GM19455 (cell line): ENCODE data around the gene KIAA0513.

Experiments
- ATAC-seq: cut with Tn5 transposase; IDR thresholded peaks from one replicate; pipeline ENCODE4 v1.9.1; 2021; ENCODE audit not compliant: unreplicated experiment

KIAA0513 gene

DNA sequence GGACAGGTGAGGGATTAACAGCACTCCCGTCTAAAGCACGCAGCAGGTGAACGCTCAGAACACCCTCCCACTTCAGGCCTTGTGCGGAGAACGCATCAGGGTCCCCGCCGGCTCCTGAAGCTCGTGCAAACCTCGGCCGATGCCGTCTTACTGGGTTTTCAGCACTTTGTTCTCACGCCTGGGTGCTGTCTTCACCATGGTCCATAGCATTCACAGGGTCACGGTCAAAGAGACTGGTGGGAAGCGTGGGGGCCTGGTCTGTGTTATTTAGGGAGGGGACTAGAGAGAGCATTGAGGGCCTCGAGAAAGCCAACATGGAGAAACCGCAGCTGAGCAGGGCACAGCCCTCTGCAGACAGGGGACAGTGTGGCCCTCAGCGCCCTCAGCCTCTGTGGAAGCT lies 58.1 kb downstream of the KIAA0513 start:
- ATAC-seq: no peak

DNA sequence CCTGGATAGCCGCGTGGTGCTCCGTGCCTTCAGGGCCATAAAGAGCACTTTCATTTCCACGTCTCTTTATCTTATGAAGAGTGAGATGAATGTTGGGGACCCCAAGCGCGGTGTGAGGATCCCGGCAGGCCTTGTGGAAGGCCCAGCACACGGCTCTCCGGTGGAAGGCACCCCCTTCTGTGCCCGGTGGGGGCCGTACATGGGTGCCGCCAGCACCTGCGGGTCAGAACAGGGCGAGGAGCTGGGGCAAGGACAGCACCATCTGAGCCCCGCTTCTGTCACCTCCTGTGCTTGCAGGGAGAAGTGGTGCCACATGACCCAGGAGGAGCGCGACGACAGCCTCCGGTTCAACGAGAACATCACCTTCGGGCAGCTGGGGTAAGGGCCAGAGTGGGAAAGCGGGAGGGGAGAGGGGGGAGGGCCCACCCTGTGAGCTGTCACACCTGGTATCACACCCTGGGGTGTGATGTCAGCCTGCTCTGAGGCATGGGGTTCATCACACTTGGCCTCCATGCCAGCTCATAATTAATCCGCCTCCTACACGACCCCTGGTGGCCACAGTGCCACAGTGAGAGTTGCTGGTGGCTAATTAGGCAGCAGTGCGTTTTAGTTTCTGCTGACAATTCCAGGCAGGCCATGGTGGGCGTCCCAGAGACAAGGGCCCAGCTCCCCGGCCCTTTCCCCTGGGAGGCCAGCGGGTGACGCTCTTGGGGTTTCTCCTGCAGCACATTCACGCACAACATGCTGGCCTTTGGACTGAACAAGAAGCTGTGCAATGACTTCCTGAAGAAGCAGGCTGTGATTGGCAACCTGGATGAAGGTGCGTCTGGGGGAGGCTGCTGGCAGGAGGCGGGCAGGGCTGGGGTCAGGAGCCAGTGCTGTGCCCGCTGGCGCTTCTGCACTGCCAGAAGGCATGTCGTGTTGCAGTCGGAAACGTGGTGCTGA lies 59.0 kb downstream of the KIAA0513 start:
- no peak for ATAC-seq

DNA sequence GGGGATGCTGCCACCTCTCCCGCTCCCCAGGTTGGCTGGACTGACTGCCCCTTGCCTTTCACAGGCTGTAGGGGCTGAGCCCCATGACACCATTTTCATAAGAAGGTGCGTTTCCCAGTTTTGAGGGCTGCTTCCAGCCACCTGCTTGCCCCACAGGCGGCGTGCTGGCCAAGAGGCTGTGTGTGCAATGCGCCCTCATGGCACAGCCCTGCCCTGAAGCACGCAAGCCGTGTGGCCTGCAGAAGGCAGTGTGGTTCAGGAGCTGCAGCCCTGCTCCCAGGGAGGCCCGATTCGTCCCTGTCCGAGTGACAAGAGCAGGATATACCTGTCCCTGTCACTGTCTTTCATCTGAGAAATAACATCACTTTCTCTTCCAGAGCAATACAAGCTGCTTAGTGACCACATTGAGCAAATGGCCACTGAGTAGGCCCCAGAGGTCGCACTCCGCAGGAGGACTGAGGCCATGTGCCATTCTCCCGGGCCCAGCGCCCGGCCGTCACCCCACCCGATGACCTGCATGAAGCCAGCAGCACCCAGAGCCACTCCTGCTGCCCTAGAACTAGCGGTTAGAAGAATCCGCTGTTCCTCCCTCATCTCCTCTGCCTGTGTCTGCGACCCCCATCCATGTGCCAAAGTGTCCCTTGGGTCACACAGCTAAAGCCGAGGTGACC lies 60.4 kb downstream of the KIAA0513 start:
- ATAC-seq: no peak

DNA sequence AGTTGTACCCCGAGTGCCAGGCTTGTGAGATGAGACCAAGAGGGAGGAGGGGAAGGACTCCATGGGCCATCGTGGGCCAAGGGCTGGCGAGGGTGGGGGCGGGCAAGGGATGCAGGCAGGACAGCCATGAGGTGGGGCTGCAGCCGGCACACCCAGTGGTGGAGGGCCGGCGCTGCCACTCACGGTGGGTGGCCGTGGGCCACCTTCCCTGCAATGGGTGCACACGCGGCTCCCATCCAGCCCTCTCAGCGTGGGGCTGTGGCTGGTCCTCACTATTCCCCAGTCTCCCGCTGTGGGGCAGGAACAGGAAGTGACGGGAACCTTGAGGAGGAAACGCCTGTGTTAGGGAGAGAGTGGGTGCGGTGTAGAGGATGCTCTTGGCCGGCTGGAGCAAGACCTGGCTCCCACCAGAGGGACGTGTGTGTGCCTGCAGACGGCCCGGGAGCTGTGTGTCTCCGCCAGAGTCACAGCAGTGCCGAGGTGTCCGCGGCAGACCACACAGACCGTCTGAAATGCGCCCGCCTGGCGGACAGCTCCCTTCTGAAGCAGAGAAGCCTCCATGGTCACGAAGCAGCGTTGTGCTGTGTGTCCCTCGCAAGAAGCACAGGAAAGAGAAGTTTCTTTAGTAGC lies 61.1 kb downstream of the KIAA0513 start:
- ATAC-seq: no peak

DNA sequence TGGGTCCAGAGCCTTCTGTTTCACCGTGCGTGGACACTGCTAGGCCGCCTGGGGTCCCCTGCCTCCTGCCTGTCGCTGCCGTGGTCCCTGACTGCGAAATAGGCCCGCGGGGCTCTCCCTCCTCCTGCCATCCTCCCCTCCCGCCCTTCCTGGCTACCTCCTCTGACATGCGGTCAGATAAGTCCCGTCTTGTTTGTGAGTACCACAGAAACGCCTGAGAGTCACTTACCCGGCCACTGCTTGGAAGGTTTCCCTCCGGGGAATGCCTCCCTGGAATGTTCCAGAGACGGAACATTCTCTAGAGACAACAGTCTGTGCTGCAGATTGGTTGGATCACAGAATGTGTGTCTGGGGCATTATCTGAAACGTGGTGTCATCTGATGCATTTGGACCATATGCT lies 61.9 kb downstream of the KIAA0513 start:
- ATAC-seq: no peak

DNA sequence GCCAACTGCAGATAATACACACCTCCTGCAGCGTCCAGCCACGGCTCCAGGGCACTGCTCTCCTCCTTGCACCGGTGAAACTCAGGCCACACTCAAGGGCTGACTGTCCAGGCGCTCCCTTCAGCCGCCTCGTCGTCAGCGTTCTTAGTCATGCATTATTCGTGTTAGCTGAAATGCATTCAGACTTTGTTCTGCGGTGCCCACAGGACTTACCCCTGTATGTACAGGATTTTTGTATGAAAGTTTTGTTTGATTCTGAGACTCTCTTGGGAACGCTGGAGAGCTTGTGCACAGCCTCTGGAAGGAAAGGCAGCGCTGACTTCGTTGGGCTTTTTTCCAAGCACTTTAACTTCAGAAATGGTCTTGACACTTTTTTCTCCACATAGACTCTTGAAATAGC lies 62.6 kb downstream of the KIAA0513 start:
- no peak for ATAC-seq

DNA sequence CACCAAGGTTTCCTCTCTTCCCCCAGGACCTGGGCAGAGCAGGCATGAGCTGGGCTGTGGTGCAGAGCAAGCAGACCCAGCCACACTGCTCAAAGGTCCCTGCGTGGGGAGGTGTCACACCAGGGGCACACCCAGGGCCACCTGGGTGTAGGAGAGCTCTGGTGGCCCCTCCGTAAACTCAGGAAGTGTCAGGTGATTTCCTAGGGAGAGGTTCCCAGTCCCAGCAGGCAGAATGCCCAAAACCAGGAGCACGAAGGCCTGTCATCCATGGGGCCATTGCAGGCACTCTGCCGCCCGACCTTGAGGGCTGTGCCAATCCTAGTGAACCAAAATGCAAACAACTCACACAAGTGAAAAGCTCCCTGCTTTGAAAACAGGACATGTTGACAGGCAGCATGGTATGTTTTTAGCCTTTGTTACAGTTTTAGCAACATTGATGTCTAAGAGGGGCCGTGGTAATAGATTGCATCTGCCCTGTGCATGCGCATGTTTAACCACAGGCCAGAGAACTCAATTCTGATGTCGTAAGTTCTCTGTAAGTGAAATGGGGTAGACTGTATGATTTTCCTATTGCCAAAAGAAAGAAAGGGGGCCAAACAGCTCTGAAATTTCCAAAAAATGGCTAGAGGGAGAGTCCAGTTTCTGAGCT lies 63.4 kb downstream of the KIAA0513 start:
- ATAC-seq: no peak

DNA sequence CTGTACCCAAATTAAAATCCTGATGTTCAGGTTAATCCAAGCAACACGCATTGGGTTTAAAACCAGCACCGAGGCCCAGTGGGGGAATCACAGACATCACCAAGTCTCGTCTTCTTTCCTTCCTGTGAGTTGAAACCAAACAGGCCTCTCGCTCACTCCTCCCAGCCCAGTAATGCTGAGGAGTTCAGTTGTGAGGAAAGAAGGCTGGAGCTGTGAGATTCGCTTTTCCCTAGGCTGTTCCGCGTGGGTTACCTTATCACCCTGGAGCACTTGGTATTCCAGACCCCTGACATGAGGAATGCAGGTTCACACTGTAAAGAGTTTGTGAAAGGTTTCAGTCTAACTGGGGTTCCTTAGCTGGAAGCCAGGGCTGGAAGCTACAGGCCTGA lies 63.9 kb downstream of the KIAA0513 start:
- no peak for ATAC-seq

DNA sequence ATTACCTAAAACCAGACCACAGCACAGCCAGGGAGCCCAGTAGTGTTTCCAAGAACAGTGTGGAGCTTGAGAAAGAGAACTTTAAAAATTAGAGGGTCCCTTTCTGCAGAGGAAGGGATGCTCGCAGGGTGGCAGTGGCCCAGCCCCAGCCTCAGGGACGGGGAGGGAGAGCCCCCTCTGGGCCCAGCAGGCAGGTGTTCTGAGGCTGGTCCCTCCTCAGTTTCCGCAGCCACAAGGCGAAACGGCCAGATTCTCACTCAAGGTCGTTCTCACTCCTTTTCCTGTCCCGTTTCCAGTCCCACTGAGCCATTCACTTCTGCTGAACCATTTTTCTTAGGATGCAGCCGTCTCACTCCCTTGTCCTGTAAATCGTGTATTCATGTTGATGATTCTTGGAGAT lies 64.7 kb downstream of the KIAA0513 start:
- no peak for ATAC-seq

DNA sequence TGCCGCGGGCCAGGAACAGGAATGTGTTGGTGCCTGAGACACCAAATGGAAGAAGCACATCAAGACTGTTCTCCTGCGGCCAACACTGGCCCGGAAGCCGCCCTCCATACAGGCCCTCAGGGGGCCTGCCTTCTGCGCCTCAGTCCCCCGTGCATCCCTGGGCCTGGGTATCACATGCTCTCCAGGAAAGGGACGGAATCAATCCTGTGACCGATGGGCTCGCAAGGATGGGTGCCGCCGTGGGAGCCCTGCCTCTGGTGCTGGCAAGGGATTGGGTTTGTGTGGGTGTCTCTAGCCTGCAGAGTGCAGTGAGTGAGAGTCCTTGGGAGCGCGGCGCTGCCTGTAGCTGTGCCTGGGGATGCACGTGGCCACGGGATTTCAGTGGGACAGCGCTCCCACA lies 65.3 kb downstream of the KIAA0513 start:
- ATAC-seq: no peak

DNA sequence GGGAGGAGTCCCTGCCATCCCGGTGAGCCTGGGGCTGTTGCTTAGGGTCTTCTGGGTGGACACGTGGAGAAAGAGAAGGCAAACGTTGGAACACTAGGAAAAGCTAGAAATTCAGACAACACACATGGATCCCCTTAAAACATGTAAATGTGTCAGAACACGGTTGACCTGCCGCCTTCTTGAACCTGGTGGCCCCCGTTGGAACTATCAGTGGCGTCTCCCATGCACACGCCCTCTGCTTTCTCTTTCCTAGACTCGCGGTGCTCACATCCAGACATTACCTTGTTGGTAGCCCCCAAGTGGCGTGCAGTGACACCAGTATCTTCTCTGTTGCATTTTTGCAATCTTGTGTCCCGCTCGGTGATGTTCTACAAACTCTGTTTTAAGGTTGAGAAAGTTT lies 66.1 kb downstream of the KIAA0513 start:
- no peak for ATAC-seq

DNA sequence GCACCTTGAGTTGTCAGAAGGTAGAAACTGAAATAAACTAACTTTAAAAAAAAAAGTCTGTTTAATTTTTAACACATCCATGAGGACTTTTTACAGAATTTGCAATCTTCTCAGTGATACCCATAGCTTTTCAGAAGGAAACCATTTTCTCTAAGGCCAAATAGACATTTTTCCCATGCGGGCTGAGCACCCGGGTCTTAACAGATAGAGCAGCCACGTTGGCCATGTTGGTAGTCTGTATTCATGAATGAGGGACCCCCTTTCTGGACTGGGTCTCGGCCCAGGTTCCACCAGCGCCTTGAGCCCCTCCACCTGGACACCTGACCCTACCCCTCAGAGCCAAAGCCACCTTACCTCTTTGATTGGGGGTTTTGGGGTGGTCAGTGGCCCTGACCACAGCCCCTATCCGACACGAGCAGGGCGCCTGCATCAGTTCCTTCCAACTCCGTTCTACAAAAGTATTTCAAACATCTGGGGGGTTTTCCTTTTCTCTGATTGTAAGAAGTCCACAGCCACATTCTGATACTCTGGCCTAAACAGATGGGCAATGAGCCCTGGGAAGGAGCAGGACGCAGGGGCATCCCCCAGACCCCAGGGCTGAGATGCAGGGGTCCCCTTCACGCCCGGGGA lies 66.7 kb downstream of the KIAA0513 start:
- ATAC-seq: no peak

DNA sequence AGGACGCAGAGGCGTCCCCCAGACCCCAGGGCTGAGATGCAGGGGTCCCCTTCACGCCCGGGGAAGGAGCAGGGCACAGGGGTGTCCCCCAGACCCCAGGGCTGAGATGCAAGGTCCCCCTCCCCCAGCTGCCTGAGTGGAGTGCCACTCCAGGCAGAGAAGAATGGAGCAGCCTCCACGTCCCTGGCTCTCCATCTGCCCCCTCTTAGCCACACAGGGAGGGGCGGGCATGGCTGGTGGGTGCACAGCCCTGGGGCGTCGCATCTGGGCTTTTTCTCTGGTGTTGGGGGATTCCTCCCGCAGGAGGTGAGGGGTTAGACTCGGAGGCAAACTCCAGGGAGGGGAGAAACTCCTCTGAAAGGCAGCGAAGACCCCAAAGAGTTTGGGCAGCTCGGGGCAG lies 67.2 kb downstream of the KIAA0513 start:
- no peak for ATAC-seq

DNA sequence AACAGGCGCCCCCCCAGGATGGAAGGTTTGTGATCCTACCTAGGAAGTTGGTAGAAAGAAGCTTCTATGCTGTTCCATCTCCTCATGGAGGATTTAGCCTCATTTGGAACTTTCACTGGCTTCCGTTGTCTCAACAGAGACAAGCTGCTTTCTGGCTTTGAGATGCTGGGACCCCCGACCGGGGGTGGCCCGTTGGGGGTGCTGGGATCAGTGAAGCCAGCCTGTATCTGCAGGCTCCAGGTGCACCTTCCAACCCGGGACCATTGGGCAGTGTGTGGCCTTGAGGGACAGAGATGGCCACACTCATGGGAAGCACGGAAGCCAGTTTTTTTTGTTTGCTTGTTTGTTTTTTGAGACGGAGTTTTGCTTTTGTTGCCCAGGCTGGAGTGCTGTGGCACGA lies 69.3 kb downstream of the KIAA0513 start:
- no peak for ATAC-seq

DNA sequence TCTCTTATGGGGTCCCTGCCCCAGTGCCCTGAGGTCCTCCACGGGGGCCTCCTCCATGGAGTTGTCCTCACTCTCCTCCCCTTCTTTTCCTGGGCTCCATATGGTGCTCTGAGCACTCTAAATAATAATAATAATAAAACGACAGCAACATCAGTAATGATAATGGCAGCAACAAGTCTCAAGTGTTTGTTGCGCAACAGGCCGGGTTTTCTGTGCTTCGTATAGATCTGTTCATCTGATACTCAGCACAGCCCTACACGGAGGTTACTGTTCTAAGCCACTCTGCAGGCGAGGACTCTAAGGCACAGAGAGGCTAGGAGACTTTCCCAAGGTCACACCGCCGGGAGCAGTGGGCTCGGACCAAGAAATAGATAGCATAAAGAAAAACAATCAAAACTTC lies 71.0 kb downstream of the KIAA0513 start:
- no peak for ATAC-seq

DNA sequence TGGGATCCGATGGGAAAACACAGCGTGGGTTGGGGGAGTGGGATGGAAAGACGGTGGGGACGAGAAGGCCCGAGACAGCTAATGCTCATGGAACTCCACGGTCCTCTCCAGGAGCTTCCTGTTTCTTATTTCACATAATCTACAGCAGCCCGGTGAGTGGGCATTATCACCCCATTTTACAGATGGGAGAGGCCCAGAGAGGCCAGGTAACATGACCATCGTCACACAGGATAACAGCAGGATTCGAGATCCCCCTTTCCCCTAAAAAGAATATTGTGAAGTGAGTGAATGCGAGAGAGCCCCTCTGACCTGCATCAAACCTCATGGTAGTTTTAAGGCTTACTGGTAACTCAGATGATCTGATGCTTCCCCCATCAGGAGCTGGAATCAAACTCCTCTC lies 72.7 kb downstream of the KIAA0513 start:
- ATAC-seq: no peak

DNA sequence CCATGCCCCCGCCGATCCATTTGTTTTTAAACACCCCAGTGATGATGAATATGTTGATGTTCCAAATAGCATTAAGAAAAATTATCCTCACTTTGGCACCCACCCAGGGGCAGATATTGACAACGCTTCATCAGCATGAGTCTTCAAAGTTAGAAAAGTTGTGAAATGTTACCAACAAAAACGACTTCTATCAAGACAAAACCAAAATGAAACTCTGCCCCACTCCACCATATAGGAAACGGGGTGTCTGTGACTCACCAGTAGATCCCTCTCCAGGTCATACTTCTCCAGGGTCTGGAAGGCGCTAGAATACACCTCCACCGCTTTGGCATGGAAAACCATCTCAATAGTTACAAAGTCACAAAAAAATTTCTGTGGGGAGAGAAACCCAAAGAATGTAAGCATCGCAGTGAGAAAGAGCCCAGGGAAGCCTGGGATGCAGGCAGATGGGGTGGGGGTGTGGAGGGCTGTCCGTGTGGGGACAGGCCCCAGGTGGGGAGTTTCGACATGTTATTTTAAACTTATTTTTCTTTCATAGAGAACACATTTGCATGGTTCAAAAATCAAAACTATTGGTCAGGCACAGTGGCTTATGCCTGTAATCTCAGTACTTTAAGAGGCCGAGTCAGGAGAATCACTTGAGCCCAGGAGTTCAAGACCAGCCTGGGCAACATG lies 74.5 kb downstream of the KIAA0513 start:
- no peak for ATAC-seq

DNA sequence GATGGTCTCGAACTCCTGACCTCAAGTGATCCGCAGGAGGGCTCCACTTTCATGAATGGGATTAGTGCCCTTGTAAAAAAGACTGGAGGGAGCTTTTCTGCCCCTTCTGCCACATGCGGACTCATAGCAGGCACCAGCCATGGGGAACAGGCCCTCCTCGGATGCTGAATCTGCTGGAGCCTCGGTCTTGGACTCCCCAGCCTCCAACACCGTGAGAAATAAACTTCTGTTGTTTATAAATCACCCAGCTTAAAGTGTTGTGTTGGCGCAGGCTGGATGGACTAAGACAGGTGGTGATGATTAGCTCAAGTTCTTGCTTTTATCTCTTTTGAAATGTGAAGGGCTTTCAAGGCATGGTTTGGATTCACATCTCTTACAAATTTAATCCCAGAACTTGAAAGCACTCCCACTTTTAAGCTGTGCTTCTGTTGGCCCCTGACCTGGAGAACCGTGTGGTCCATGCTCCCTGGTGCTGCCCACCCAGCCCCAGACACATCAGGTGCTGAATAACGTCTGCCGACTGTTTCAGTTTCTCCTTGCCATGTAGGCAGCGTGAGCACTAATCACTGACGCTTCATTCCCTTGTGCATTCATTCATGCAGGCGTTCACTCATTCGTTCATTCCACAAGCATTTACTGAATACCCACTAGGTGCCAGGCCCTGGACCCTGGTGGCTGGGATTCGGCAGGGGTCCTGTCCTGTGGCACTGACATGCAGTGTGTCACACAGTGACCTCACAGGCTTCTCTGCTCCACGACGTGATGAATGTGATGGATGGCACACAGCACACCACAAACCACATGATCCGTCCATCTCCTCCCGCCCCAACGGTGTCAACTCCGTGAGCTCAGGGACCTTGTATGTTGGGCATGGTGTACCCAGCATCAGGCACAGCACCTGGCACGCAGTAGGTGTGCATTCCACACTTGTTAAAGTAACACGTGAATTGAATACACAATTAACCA lies 75.8 kb downstream of the KIAA0513 start:
- ATAC-seq: no peak

DNA sequence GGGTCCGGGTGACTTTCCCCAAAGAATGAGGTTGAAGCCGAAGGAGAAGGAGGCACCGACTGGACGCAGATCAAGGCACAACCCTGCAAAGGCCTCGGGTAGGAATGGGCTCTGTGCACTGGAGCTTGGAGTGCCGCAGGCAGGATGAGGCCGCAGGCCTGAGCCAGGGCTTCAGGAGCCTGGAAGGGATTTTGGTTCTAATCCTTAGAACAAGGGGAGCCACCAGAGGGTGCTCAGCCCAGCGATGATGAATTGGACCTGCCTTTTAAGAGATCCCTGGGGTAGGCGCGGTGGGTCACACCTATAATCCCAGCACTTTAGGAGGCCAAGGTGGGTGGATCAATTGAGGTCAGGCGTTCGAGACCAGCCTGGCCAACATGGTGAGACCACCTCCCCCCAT lies 76.6 kb downstream of the KIAA0513 start:
- ATAC-seq: no peak
